K562 (cell line): ENCODE results near the gene ENDOD1. TPM values are rescaled to one million over a fixed set of nuclear protein-coding genes. Genes with fewer than 3 reads are reported as not detected.

Experiments
- DPF2 ChIP-seq: fragments of 450-650 bp; IDR thresholded peaks from 2 replicates; pipeline ENCODE4 v1.6.1; 2016
- HNRNPK ChIP-seq: fragments of 200-400 bp; formaldehyde crosslinking; IDR thresholded peaks from one replicate; pipeline ENCODE4 v1.6.1; 2018; ENCODE audit warnings: mild to moderate bottlenecking, low read depth, low read length; ENCODE audit not compliant: poor library complexity, severe bottlenecking
- HNRNPUL1 ChIP-seq: fragments of 200-400 bp; formaldehyde crosslinking; IDR thresholded peaks from 2 replicates; pipeline ENCODE4 v1.6.1; 2017; ENCODE audit warnings: low read length
- LEF1 ChIP-seq: fragments of 450-650 bp; IDR thresholded peaks from 2 replicates; pipeline ENCODE4 v1.6.1; 2016; ENCODE audit warnings: mild to moderate bottlenecking
- MAFG ChIP-seq: fragments of 450-650 bp; conservative IDR thresholded peaks from 2 replicates; pipeline ENCODE4 v1.6.1; 2016; ENCODE audit warnings: missing genetic modification characterization, missing compliant biosample characterization
- MYBL2 ChIP-seq, 2 experiments: fragments of 450-650 bp in 1 of 2; sonication (generic) in 1 of 2; formaldehyde crosslinking in 1 of 2; IDR thresholded peaks; 2 replicates each; pipeline versions ENCODE4 v1.6.1 to v1.8.1; 2017 to 2022; ENCODE audit warnings: borderline replicate concordance in 1 of 2, inconsistent platforms in 1 of 2, low read depth in 1 of 2, mild to moderate bottlenecking in 1 of 2, missing genetic modification reagents in 1 of 2, moderate library complexity in 1 of 2
- NEUROD1 ChIP-seq: fragments of 150-350 bp; IDR thresholded peaks from 2 replicates; pipeline ENCODE4 v1.6.1; 2014; ENCODE audit warnings: borderline replicate concordance, low read length, low read depth; ENCODE audit not compliant: partially characterized antibody
- RNF2 ChIP-seq: sonication (generic); IDR thresholded peaks from 2 replicates; pipeline ENCODE4 v1.6.1; 2016
- SMARCA5 ChIP-seq: fragments of 450-650 bp; IDR thresholded peaks from 2 replicates; pipeline ENCODE4 v1.6.1; 2016
- ZKSCAN8 ChIP-seq: fragments of 200-800 bp; sonication (Bioruptor generic); IDR thresholded peaks from 2 replicates; pipeline ENCODE4 v1.6.1; 2016; ENCODE audit warnings: missing genetic modification characterization, missing compliant biosample characterization
- ZNF431 ChIP-seq: sonication (generic); formaldehyde crosslinking; IDR thresholded peaks from 2 replicates; pipeline ENCODE4 v1.8.0; 2022; ENCODE audit warnings: mild to moderate bottlenecking, missing genetic modification reagents
- ZNF436 ChIP-seq: fragments of 250-450, 450-650 bp; sonication (Bioruptor Pico); formaldehyde crosslinking; IDR thresholded peaks from 2 replicates; pipeline ENCODE4 v1.7.0; 2020; ENCODE audit warnings: mild to moderate bottlenecking
- polyA plus RNA-seq, 8 experiments: library from polyadenylated mRNA; depleted of rRNA in 4 of 8; stranded (reverse) in 5 of 8; unstranded in 3 of 8; fragments of >200 nt; fragmentation: Nextera tagmentation in 2 of 8; fragmentation: Illumina TruSeq in 1 of 8; extraction: Ambion mirVana in 2 of 8; extraction: Trizol in 1 of 8; gene quantifications; 2 replicates each; pipeline versions ENCODE4 v1.2.1 to v1.2.3, GENCODE V29; 2011 to 2014; ENCODE audit warnings: inconsistent platforms in 1 of 8, missing spikeins in 1 of 8
- total RNA-seq, 7 experiments: library from RNA; depleted of rRNA in 6 of 7; stranded (reverse); fragments of >200 nt in 6 of 7; fragmentation: Illumina TruSeq in 2 of 7; extraction: Trizol in 2 of 7; gene quantifications; 2 replicates each; pipeline versions ENCODE4 v1.2.1 to v1.2.3, GENCODE V29; 2011 to 2021; ENCODE audit warnings: low replicate concordance in 1 of 7
- TF ChIP-seq, protein P1 (sequence below): sonication (generic); formaldehyde crosslinking; IDR thresholded peaks from 2 replicates; pipeline ENCODE4 v1.8.0; 2023; ENCODE audit warnings: mild to moderate bottlenecking, missing genetic modification reagents
- TF ChIP-seq, protein P2 (sequence below): fragments of 200-800 bp; sonication (Bioruptor generic); IDR thresholded peaks from 2 replicates; pipeline ENCODE4 v1.6.1; 2017; ENCODE audit warnings: missing genetic modification characterization, missing compliant biosample characterization
- TF ChIP-seq, protein P3 (sequence below): fragments of 450-650 bp; IDR thresholded peaks from 2 replicates; pipeline ENCODE4 v1.6.1; 2016; ENCODE audit warnings: low read depth, mild to moderate bottlenecking, moderate library complexity

Gene ENDOD1
- total and polyA plus RNA-seq, 9 of the 15 experiments (the other 6 are each of a cell fraction or from before 2014, with no cell fraction given): 4.2 to 11.8 (median 9.3) TPM

DNA sequence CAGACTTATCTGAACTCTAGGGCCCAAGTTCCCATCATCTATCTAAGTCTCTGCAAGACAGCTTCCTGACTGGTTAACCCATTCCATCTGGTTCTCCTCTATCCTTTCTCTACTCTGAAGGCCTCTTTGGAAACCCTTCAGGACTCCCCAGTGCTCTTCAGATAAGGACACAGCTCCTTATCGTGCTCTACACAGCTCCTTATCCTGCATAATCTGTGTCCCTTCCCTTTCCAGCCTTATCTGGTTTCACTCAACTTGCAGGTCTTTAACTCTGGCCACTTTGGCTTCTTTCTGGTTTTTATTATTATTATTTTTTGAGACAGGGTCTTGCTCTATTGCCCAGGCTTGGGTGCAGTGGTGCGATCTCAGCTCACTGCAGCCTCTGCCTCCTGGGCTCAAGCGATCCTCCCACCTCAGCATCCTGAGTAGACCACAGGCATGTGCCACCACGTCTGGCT is 10.6 kb downstream of the ENDOD1 start (continued):
- TF ChIP-seq ZNF436 (CRISPR knock-in tag) (no peak), DPF2 (peak; percentile 96), HNRNPK (no peak), MYBL2 (IDR thresholded peaks at IDR 0.05; ENCODE audit: low read depth) (no peak; the same call in 1 of the 2 replicates), MYBL2 (CRISPR knock-in tag; IDR thresholded peaks at IDR 0.05; ENCODE audit: borderline replicate concordance) (no peak), RNF2 (peak; percentile 41; the same call in 1 of the 2 replicates), NEUROD1 (peak; percentile 28), ZKSCAN8 (CRISPR knock-in tag) (no peak), SMARCA5 (peak; percentile 84; the same call in 1 of the 2 replicates), MAFG (tag) (no peak), HNRNPUL1 (no peak), LEF1 (peak; percentile 58; the same call in 1 of the 2 replicates), ZNF431 (CRISPR knock-in tag) (no peak)
- TF ChIP-seq, protein P1, sequence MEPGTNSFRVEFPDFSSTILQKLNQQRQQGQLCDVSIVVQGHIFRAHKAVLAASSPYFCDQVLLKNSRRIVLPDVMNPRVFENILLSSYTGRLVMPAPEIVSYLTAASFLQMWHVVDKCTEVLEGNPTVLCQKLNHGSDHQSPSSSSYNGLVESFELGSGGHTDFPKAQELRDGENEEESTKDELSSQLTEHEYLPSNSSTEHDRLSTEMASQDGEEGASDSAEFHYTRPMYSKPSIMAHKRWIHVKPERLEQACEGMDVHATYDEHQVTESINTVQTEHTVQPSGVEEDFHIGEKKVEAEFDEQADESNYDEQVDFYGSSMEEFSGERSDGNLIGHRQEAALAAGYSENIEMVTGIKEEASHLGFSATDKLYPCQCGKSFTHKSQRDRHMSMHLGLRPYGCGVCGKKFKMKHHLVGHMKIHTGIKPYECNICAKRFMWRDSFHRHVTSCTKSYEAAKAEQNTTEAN (CRISPR knock-in tag): no peak
- TF ChIP-seq, protein P2, sequence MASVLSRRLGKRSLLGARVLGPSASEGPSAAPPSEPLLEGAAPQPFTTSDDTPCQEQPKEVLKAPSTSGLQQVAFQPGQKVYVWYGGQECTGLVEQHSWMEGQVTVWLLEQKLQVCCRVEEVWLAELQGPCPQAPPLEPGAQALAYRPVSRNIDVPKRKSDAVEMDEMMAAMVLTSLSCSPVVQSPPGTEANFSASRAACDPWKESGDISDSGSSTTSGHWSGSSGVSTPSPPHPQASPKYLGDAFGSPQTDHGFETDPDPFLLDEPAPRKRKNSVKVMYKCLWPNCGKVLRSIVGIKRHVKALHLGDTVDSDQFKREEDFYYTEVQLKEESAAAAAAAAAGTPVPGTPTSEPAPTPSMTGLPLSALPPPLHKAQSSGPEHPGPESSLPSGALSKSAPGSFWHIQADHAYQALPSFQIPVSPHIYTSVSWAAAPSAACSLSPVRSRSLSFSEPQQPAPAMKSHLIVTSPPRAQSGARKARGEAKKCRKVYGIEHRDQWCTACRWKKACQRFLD (CRISPR knock-in tag): peak; percentile 65; the same call in 1 of the 2 replicates
- TF ChIP-seq, protein P3, sequence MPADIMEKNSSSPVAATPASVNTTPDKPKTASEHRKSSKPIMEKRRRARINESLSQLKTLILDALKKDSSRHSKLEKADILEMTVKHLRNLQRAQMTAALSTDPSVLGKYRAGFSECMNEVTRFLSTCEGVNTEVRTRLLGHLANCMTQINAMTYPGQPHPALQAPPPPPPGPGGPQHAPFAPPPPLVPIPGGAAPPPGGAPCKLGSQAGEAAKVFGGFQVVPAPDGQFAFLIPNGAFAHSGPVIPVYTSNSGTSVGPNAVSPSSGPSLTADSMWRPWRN: peak; percentile 82
